Smooth muscle cell (in vitro differentiated cells): ENCODE data around the gene IGF1R. TPM values are rescaled to one million over a fixed set of nuclear protein-coding genes. Genes with fewer than 3 reads are reported as not detected.

Experiments
- DNase-seq: peaks from one replicate; lab custom pipeline; 2025; ENCODE audit not compliant: unreplicated experiment; lab: John Stamatoyannopoulos, UW
- H2AFZ ChIP-seq: fragments of 200-600 bp; sonication (generic); 2 replicates; pipeline ENCODE4 v1.6.0; 2016; ENCODE audit warnings: antibody characterized with exemption, low read depth, mild to moderate bottlenecking
- H3F3A ChIP-seq: fragments of 200-600 bp; sonication (generic); 2 replicates; pipeline ENCODE4 v1.6.0; 2017; ENCODE audit warnings: antibody characterized with exemption, low read depth
- H3K27ac ChIP-seq: fragments of 200-600 bp; sonication (generic); 2 replicates; pipeline ENCODE4 v1.5.1; 2016; ENCODE audit warnings: low read depth, mild to moderate bottlenecking
- H3K27me3 ChIP-seq: fragments of 200-600 bp; sonication (generic); 2 replicates; pipeline ENCODE4 v1.6.1; 2016; ENCODE audit warnings: low read depth, mild to moderate bottlenecking
- H3K36me3 ChIP-seq: fragments of 200-600 bp; sonication (generic); 2 replicates; pipeline ENCODE4 v1.5.1; 2016; ENCODE audit warnings: low read depth
- H3K4me1 ChIP-seq: fragments of 200-600 bp; sonication (generic); 2 replicates; pipeline ENCODE4 v1.5.1; 2016; ENCODE audit warnings: low read depth
- H3K4me2 ChIP-seq: fragments of 200-600 bp; sonication (generic); 2 replicates; pipeline ENCODE4 v1.6.0; 2016; ENCODE audit warnings: mild to moderate bottlenecking
- H3K4me3 ChIP-seq: fragments of 200-600 bp; sonication (generic); 2 replicates; pipeline ENCODE4 v1.5.1; 2016; ENCODE audit warnings: mild to moderate bottlenecking
- H3K79me2 ChIP-seq: fragments of 200-600 bp; sonication (generic); 2 replicates; pipeline ENCODE4 v1.6.0; 2016; ENCODE audit warnings: low read depth, mild to moderate bottlenecking
- H3K9ac ChIP-seq: fragments of 200-600 bp; sonication (generic); 2 replicates; pipeline ENCODE4 v1.6.0; 2016; ENCODE audit warnings: low read depth
- H3K9me3 ChIP-seq: fragments of 200-600 bp; sonication (generic); replicated peaks from 2 replicates; pipeline ENCODE4 v1.5.1; 2016; ENCODE audit warnings: low read depth
- H4K20me1 ChIP-seq: fragments of 200-600 bp; sonication (generic); 2 replicates; pipeline ENCODE4 v1.6.0; 2016; ENCODE audit warnings: low read depth
- CTCF ChIP-seq: fragments of 200-600 bp; sonication (generic); IDR thresholded peaks from 2 replicates; pipeline ENCODE4 v1.5.1; 2017; ENCODE audit warnings: borderline replicate concordance, mild to moderate bottlenecking, antibody characterized with exemption; ENCODE audit not compliant: insufficient read depth, poor library complexity, severe bottlenecking
- WGBS: methylation state at CpG from one replicate; pipeline ENCODE4 v1.1.7; 2016; ENCODE audit warnings: low lambda C conversion rate; 5-methylcytosine and 5-hydroxymethylcytosine counted together
- polyA plus RNA-seq: library from polyadenylated mRNA; unstranded; fragments of >200 nt; fragmentation: Nextera tagmentation; extraction: Ambion mirVana; gene quantifications from 2 replicates; pipeline ENCODE4 v1.2.1, GENCODE V29; 2016
- total RNA-seq: library from RNA; depleted of rRNA; stranded (reverse); fragments of >200 nt; gene quantifications from 2 replicates; pipeline ENCODE4 v1.2.3, GENCODE V29; 2014

The IGF1R gene
- total and polyA plus RNA-seq, 2 experiments from 2014 or later, result 14.0 to 70.2 TPM

GRCh38 chr15:98778263-98778959 is 130.1 kb downstream of the IGF1R start:
- peaks cover 86% of the 10 kb centered on the region for H3K79me2 ChIP-seq
- H3K4me2 ChIP-seq, result no peak overlapping the region
- peaks cover 4% of the 10 kb centered on the region for H3F3A ChIP-seq
- TF ChIP-seq CTCF, result no peak
- H4K20me1 ChIP-seq, result peaks cover 85% of the 10 kb centered on the region
- H3K36me3 ChIP-seq, result no peaks in the 10 kb centered on the region
- H3K4me3 ChIP-seq, result no peak overlapping the region
- peaks cover 14% of the 10 kb centered on the region for H3K4me1 ChIP-seq
- no peak overlapping the region for H3K27ac ChIP-seq
- no peaks in the 10 kb centered on the region for H3K27me3 ChIP-seq
- H2AFZ ChIP-seq, result no peak overlapping the region
- no peak overlapping the region for H3K9ac ChIP-seq
- no peak for DNase-seq
- H3K9me3 ChIP-seq, result no peaks in the 10 kb centered on the region
- WGBS, result 79% methylated on average over 3 of the region's 3 CpGs

GRCh38 chr15:98778960-98779359 is 130.6 kb downstream of the IGF1R start:
- TF ChIP-seq CTCF, result no peak
- H3K4me1 ChIP-seq, result peaks cover 8% of the 10 kb centered on the region
- H3K27ac ChIP-seq, result peak overlapping the region; percentile 13
- H3K79me2 ChIP-seq, result peaks cover 85% of the 10 kb centered on the region
- WGBS, result 93% methylated on average over 4 of the region's 4 CpGs
- no peak overlapping the region for H2AFZ ChIP-seq
- no peaks in the 10 kb centered on the region for H3K9me3 ChIP-seq
- no peaks in the 10 kb centered on the region for H3K36me3 ChIP-seq
- H3K4me3 ChIP-seq, result no peak overlapping the region
- H3K4me2 ChIP-seq, result no peak overlapping the region
- no peaks in the 10 kb centered on the region for H3K27me3 ChIP-seq
- peaks cover 82% of the 10 kb centered on the region for H4K20me1 ChIP-seq
- DNase-seq, result no peak
- H3K9ac ChIP-seq, result no peak overlapping the region
- peaks cover 4% of the 10 kb centered on the region for H3F3A ChIP-seq

GRCh38 chr15:98779463-98780071 is 131.2 kb downstream of the IGF1R start:
- H3K27ac ChIP-seq, result peak overlapping the region; percentile 13
- no peak overlapping the region for H2AFZ ChIP-seq
- H3K27me3 ChIP-seq, result no peaks in the 10 kb centered on the region
- peak; percentile 30 for DNase-seq
- H3K79me2 ChIP-seq, result peaks cover 85% of the 10 kb centered on the region
- no peaks in the 10 kb centered on the region for H3K9me3 ChIP-seq
- WGBS, result 24% methylated on average over 16 of the region's 16 CpGs
- H3K4me3 ChIP-seq, result no peak overlapping the region
- peak overlapping the region; percentile 63 for H3K4me2 ChIP-seq
- peaks cover 10% of the 10 kb centered on the region for H3K4me1 ChIP-seq
- peak; percentile 94 for TF ChIP-seq CTCF
- peaks cover 4% of the 10 kb centered on the region for H3F3A ChIP-seq
- H3K36me3 ChIP-seq, result no peaks in the 10 kb centered on the region
- no peak overlapping the region for H3K9ac ChIP-seq
- H4K20me1 ChIP-seq, result peaks cover 82% of the 10 kb centered on the region
